ENCODE measurements around the gene FLNB.
A peak's percentile ranks its signal among the peaks of the same experiment; 100 is the strongest.

The FLNB gene

DNA sequence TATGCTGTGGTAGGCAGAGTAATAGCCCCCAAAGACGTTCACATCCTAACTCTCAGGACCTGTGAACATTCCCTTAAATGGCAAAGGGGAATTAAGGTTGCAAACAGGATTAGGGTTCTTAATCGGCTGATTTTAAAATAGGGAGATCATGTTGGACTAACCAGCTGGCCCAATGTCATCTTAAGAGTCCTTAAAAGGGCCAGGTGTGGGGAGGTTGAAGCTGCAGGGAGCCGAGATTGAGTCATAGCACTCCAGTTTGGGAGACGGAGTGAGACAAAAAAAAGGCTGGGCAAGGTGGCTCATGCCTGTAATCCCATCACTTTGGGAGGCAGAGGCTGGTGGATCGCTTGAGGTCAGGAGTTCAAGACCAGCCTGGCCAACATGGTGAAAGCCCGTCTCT is 1.6 kb upstream of the FLNB start:
- no peak for DNase-seq (ENCODE audit: low spot score)

DNA sequence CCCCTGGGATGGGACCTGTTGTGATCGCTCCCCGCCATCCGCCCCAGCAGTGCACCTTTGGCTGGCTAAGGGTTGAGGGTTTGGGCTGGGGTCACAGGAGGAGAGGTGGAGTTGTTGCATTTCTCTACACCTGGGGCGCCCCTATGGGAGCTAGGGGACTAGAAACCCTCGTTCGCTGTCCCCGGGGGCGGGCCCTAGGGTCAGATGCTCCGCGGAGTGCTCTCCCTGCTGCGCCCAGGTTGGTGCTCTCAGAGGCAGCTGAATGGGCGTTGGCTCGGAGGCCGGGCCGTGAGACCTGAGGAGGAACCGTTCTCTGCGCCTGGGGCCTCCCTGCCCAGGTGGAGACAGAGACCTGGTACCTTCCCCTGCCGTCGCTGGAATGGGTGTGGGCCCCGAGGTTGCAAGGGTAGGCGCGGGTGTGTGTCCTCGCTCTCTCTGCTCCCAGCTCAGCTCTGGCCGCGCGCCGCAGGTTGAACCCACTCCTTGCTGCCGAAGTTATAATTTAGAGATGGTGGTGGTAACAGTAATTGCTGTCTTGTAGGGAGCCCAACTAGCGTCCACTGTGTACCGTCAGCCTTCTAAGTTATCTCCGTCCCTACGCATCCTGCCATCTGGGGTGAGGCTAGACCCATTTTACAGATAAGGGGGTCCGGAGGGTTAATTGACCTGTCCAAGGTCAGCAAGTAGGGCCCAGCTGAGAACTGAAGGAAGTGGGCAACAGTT is 965 bp downstream of the FLNB start:
- DNase-seq (ENCODE audit: low spot score): no peak

DNA sequence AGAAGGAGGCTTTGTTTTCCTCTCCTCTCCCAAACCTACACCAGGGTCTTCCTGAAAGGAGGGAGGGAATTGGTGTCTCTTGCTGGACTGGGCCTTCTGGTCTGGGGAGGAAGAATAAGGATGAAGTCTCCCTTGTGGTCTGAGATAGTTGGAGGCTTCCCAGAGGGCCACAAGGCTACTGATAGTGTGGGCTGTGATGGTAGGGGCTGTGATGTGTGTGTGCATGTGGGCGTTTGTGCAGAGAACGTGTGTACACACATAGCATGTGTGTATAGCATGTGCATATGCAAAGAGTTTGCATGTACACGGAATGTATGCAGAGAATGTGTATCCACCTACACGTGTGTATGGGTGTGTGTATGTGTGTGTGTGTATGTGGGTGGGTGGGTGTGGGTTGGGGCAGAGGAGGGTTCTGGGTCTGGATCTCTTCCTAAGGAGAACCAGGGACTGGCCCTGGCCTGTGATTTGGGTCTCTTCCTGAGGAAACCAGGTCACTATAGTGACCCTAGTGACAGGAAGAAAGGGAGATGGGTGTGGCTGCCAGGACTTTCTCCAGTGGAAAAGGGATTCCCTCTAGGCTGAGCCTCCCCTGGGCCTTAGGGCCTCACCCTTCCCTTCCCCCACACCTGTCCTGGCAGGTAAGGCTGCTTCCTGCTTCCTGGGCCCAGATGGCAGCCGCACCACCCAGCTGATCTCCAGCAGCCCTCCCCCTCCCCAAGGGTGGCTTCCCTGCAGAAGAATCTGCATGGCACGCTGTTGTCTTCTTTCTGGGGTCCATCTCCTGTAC is 1.7 kb downstream of the FLNB start:
- DNase-seq (ENCODE audit: low spot score): no peak

DNA sequence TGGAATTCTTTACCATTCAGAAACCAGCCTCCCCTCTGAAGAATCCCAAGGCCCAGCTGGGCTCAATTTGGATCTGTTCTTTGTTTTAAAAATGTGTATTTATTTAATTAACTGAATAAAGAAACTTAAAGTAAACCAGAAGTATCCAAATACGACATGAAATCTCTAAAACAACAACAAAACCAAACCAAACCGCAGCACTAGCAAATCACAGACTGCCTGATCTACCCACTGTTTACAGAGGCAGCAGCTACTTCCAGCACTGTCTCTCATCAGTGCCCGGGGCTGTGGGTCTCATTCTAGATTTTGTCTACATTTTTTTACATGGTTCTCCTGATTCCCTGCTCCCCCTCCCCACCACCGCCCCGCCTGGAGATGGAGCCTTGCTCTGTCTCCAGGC is 2.3 kb downstream of the FLNB start:
- no peak for DNase-seq (ENCODE audit: low spot score)

DNA sequence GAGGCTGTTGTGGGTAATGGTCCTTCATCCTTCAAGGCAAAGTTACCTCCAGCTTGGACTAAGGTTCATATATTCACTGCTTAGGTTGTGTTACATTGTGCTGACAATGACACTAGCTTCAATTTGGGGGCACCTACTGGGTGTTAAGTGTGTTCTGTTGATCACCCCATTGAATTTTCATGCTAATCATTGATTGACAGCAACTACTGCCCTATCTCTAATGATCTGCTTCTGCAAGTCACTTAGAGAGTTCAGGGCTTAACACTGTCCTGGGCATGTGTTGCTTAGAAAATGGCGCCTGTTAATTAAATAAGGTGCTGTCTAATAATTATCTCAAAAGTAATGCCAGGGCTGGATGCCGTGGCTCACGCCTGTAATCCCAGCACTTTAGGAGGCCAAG is 3.4 kb downstream of the FLNB start:
- DNase-seq (ENCODE audit: low spot score): no peak

DNA sequence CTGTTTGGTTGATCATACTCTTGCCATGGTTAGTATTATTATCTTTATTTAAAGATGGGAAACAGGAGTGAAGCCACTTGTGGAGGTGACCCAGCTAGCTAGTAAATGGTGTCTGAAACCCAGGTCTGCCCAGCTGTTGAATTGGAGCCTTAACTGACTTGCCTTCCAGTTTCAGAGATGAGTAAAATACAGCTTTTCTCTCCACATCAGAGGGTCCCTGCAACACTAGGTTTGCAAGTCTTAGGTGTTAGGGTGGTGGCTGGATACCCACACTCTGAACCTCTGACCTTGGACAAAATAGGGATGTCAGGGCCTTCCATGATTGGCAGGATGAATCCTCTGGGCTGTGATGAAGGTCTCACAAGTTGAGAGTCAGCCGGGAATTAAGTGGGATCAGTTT is 4.1 kb downstream of the FLNB start:
- no peak for DNase-seq (ENCODE audit: low spot score)

DNA sequence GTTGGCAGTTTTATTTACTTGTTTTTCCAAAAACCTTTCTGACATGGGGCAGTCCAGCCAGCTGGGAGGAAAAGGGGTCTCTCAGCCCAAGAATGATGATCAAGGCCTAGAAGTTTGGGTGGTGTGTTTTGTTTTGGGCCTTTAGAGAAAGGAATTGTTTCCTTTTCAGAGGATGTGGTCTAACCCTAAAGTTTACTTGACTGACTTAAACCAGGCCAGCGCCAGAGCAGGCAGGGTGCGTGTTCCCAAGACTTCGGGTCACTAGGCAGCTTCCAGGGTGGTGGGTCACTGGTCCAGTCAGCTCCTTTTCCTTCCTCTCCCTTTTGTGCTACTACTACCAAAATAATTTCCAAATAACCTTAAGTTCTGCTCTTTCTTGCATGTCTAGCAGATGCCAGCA is 4.9 kb downstream of the FLNB start:
- DNase-seq (ENCODE audit: low spot score): no peak

DNA sequence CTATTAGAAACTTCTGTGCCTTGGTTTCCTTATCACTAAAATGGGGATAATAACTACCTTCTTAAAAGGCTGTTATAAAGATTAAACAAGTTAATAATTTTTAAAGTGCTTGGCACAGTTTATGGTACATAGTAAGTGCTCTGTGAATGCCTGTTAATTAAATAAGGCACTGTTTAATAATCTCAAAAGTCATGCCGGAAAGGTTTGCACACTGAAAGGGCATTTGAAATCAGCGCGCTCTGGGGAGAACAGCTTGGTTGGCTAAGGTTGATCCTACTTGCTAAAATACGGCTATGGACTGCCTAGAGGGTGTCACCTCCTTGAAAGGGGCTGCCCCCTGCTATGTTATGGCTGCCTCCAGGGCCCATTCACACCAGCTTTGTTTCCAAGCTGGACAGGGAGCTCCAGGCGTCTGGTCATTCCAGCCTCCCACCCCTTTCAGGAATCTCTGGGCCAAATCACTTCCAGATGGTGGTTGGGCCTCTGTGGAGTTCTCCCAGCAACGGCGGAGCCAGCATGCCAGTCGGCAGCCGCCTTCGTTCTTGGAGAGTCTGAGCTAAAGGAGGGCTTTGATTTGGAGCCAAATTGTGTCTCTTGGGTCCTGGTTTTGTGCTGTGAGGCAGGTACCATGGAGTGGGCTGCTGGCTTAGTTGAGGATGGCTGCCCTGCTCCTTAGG is 5.9 kb downstream of the FLNB start:
- peak; percentile 74 for DNase-seq (ENCODE audit: low spot score)

DNA sequence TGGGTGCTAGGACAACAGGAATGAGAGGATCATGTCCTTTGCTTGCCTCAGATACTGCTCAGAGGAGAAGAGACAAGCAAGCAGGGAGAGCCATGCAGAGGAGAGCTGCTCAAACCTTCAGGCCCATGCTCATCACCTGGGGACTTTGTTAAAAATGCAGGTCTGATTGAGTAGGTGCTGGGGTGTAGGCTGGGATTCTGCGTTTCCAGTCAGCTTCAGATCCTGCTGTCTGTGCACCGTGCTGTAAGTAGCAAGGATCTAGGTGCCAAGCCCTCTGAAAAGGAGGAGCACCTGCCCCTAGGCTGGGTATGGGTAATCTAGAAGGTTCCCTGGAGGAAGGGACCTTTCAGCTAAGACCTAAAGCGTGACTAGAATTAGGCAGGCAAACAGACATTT is 7.3 kb downstream of the FLNB start:
- DNase-seq (ENCODE audit: low spot score): no peak

DNA sequence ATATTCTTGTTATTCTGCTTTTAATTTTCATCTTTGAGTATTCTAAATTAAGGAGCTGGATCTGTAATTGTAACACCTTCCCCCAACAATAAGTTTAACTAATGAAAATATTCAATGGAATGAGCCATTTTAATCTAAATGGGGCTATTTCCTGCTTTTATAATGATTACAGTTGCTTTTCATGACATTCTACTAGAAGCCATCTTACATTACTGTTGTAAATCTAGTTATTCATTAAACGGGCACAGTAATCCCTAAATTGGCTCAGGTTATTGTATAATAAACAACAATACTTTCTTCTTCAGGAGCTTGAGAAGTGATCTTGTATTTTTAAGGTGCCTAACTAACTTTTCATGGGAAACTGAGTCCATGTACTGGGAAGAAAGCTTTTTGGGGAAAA is 8.5 kb downstream of the FLNB start:
- no peak for DNase-seq (ENCODE audit: low spot score)

DNA sequence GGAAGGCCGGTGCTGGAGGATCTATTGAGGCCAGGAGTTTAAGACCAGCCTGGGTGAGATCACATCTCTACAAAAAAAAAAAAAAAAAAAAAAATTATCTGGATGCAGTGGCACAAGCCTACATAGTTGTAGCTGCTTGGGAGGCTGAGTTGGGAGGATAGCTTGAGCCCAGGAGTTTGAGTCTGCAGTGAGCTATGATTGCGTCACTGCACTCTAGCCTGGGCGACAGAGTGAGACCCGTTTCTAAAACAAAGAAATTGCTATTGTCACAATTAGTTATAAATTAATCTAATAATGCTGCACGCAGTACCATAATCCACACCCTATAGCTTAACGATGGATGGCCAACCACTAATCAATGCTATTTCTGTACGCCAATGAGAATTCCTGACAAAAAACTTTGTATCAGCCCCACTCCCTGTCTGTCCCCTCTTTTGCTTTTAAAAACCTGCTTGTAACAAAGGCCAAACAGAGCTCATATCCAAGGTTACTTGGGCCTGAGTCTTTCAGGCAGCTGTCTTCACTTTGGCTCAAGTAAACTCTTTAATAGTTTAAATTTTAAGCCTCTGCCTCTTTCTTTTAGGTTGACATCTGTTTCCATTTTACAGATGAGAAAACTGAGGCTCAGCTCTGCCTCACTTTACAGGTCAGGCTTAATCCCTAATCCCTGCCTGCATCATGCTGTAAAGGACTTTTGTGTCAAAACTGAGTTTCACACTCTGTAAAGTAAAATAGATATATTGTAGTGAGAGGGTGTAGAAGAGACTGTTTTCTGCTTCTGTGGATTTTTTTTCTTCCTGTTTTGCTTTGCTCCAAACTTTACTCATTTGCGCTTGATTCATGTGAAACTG is 10.9 kb downstream of the FLNB start:
- no peak for DNase-seq (ENCODE audit: low spot score)

DNA sequence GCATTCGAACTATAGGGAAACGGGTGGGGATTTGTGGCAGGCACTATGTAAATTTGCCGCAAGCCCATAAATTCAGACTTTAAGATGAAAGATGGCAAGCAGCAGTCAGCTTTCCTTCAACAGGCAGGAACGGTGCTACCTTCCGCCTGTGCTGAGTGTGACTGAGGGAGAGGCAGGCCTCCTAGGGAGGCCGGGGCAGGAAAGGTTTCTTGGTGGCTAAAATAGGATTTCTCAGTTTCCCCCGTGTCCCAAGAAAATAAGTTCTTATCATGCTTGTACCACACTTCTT is 12.5 kb downstream of the FLNB start:
- DNase-seq (ENCODE audit: low spot score): no peak

DNA sequence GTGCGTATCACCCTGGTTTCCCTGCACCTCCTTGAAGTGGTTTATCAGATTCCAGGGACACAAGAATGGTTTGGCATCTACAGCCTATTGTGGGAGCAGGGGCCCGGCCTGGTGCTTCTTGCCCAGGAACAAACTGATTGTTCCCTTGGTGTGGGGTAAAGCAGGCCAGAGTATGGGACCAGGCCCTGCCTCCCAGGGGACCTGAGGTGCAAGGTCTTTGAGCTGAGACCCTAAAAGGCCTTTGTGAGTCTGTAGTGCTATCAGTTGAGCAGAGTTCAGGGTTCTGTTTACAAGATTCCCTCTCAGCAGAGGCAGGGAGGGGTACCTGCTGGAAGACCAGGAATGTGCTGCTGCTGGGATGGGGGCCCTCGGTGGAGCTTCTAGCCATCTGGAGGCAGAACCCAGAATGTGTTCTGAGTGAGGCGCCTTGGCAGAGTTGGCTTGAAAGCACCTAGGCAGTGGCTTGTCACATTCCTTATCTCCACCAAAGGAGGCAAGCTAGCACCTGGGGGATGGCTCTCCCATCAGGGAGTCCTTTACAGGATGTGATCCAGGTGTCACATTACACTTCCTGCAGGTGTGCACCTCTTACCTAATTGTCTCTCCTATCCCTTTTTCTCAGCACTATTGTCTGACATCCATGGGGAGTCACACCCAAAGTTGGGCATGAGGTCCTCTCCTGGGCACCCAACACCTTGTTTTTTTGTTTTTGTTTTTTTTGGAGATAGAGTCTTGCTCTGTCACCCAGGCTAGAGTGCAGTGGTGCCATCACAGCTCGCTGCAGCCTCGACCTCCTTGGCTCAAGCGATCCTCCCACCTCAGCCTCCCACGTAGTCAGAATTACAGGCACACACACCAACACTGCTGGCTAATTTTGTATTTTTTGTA is 13.1 kb downstream of the FLNB start:
- no peak for DNase-seq (ENCODE audit: low spot score)

DNA sequence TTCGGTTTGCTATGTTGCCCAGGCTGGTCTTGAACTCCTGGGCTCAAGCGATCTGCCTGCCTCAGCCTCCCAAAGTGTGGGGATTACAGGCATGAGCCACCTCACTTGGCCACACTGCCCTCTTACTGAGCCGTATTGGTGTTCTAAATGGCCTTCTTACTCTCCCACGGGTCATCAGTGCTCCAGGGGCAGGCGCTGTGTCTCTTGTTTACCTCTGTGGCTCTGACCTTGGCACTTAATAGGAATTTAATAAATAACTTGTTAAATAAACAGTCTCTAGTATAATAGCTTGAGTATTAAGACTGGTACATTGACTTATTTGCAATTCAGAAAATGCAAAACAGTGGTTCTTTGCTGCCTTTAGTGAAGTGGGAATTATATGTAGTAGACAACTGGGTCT is 13.7 kb downstream of the FLNB start:
- DNase-seq (ENCODE audit: low spot score): no peak

DNA sequence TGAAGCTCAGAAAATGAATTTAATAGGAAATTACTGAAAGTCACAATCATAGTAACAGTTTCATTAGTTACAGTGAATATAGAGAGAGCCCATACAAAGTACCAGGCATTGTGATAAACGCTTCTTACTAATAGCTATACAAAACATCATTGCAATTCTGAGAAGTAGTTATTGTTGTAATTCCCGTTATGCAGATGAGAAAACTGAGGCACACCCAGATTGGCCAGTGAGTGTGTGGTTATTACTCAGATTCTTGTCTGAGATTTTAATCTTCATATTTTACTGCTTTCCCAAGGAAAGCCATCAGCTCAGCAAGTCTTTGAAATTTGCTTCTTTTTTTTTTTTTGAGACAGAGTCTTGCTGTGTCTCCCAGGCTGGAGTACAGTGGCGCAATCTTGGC is 14.3 kb downstream of the FLNB start:
- no peak for DNase-seq (ENCODE audit: low spot score)

DNA sequence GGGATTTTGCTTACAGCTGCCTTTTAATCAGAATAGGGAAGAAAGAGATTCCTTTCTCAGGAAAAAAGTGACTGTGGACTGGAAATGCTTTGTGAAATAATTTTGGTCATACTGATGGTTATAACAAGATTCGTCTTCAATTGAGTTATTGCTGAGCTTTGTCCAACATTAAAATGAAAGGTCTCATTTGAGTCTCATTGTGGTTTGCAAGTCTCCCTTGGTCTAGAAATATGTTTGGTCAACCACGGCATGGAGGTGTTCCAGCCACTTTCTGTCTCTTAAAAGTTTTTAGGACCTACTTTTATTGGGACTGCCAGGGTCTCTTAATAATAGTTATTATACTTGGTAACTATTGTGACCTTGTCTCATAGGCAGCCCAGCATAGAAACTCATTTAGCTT is 15.3 kb downstream of the FLNB start:
- DNase-seq (ENCODE audit: low spot score): no peak

DNA sequence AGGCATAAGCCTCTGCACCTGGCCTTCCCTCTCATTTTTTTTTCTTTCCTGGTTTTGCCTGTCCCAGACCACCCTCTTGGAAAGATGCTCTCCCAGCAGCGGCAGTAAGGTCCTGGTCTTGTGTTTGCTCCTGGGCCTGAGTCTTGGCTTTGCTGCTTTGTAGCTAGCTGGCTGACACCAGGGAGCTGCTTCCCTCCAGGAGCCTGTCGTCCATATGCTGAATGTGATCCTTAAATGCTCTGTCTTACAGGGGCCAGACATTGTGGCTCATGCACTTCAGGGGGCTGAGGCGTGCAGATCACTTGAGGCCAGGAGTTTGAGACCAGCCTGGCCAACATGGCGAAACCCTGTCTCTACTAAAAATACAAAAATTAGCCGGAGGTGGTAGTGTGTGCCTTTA is 17.2 kb downstream of the FLNB start:
- DNase-seq (ENCODE audit: low spot score): no peak

DNA sequence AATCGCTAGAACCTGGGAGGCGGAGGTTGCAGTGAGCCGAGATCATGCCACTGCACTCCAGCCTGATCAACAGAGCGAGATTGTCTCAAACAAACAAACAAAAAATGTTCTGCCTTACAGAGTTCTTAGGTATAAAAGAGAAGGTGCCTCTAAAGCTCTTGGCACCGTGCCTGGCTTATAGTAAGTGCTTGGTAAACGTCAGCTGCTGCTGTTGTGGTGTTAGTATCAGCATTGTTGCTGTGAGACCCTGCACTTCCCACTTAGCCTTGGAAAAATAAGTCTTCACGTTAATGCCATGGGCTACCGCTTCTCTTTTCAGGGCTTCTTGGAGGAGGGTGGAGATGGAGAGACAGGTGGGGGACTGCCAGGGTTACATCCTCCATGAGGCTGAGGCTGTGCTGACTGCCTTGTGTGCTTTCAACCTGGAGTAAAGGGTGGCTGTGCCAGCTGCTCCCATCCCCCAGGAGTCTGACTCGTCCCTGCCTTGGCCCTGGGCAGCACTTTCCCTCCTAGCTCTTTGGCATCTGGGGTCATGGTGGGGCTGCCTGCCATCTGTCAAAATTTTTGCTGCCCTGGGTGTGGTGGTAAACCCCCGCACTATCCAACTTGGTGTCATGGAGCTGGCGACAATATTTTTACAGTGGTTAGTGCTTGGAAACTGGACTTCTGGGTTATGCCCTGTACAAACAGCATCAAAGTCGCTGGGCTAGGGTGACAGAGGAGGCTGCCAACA is 17.8 kb downstream of the FLNB start:
- DNase-seq (ENCODE audit: low spot score): no peak

DNA sequence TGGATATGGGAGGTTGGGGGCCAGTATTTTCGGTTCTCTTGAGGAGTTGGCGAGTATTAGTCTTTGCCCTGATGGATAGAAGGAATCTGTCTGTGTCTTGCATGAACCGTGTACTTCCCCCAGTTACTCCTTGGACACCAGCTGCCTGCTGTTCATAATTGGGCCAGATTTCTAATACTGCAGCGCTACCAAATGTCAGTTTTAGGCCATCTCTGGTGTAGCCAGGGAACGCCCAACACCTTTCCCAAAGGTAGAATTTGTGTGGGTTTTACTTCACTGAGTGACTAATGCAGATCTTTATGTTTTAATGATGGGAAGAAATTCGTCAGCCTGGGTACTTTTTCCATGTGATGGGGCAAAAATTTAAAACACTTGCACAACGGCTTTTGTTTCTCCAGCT is 18.4 kb downstream of the FLNB start:
- DNase-seq (ENCODE audit: low spot score): no peak

DNA sequence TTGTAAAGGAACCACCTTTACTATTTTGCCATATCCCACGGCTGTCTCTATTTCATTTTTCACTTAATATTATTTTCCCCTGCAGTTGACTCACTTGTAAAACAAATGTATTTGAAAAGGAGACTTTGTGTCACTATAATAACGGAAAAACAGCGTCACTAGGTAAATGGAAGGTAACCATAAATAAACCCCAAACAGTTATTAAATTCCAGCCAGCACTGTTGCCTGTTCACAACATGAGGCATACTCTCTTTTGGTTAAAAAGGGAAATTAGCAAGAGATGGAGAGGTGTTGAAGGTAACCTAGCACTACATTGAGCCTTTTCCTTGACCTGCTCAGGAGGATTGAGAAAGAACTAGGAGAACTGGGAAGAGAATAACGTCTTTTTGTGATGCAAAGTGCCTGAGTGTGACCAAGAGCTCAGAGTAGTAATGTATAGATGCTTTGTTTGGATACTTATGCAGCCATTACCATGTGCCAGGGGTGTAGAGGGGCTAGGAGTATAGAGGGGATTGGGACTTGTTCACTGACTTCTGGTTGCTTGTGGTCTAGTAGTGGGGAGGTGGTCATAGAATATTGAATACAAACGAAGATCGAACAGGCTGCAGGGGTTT is 19.6 kb downstream of the FLNB start:
- no peak for DNase-seq (ENCODE audit: low spot score)

Measured in SK-N-DZ (cell line).